Measurements from ENCODE around the gene AGMO.

- no peak for TF ChIP-seq CTCF (conservative IDR thresholded peaks at IDR 0.05)
- no peak for TF ChIP-seq ZFX (IDR thresholded peaks at IDR 0.05)
Measured at GRCh38 chr7:15554744-15555143, 7.1 kb downstream of the AGMO start.
